ENCODE measurements around the gene CHCHD4.
"Not testable (repeated sequence)": the region's sequence is repeated elsewhere in the genome, so short reads cannot be mapped to it uniquely, and the experiment has no call there.

CHCHD4 gene

DNA sequence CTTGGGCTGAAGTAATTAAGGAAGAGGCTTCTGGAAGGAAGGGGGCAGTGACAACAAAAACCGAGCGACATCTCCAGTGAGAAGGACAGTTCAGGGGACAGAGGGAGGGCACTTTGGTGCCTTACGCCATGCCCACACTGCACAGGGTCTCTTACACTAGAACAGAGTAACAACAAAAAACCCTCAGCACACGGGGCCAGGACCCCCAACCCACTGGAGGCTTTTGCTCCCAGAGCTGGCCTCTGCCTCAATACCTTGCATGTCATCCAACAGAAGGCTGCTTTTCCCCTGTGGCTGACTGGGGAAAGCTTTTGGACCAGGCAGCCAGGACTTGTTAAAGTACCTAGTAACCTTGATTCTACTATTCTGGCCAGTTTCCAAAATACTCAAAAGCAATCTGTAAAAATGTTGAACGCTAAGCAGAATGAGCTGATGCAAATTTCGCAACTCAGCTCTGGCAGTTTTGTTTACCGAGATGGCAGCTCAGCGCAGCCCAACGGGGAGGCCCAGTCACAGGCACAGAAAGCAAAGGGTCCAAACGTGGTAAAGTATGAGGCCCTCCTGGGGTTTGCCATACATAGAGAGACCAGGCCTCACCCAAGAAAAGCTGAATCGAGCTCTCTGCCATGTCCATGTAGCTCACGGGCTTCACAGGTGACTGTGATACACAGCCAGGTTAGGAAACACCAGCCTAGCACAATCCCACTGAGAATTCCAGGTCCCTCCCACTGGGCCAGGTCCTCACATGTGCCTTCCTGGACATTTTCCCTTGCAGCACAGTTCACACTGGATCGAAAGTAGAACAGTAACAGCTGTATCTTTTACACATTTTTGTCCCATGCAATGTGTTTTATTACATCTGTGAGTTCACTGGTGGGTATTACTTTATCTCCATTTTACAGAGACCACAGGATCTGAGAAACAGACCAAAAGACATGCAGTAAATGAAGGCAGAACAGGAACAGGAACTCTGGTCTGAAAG lies 6.0 kb downstream of the CHCHD4 start:
- peak; percentile 61 for DNase-seq

DNA sequence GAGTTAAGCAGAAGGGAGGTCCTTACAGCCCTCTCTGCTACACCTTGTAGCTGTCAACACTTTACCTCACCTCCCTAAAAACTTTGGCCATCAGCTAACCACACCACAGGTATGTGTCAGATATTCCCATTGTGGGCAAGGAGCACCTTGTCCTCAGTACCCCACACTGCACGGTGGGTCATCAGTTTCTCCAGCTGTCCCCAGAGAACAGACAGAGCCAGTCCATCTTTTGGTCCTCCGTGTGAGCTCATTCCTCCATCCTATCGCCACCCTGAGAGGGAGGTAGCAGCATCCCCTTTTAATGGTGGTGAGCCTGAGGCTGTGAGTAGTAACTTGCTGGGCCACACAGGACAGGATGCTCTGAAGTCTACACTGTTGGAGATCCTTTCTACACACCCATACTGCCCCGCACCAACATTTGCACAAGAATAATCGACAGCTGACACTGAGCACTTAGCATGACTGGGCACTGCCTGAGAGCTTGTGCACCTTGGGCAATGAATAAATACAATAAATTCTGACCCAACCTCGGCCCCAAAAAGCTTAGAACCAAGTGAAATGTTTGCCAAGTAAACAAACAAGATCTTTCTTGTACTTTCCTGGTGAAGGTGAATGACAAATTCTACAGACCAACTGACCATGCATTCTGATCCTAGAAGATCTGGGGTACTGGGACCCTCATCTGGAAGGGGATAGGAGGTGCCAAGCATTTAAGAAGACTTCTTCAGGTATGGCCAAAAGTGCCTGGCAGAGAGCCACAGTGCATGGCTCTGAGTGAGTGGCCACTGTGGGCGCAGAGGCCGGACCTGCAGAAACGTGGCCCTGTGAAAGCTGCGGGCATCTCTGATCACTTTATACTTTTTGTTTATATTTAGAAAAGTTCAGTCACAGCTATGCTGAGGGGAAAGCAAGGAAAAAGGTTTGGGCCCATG lies 6.9 kb downstream of the CHCHD4 start:
- no peak for DNase-seq

GRCh38 chr3:14113965-14114635 lies 10.6 kb downstream of the CHCHD4 start:
- peak; percentile 3 for DNase-seq

GRCh38 chr3:14110699-14111098 lies 14.0 kb downstream of the CHCHD4 start:
- no peak for DNase-seq

DNA sequence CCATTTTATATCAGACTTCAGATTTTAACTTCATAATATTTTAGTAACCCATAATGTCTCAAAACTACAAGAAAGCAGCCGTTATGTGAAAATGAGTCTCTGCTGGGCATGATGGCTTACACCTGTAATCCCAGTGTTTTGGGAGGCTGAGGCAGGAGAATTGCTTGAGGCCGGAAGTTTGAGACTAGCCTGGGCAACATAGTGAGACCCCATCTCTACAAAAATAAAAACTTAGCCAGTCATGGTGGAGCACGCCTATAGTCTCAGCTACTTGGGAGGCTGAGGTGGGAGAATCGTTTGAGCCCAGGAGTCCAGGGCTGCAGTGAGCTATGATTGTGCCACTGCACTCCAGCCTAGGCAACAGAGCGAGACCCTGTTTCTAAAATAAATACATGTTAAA lies 14.8 kb downstream of the CHCHD4 start:
- not testable (repeated sequence) for DNase-seq

DNA sequence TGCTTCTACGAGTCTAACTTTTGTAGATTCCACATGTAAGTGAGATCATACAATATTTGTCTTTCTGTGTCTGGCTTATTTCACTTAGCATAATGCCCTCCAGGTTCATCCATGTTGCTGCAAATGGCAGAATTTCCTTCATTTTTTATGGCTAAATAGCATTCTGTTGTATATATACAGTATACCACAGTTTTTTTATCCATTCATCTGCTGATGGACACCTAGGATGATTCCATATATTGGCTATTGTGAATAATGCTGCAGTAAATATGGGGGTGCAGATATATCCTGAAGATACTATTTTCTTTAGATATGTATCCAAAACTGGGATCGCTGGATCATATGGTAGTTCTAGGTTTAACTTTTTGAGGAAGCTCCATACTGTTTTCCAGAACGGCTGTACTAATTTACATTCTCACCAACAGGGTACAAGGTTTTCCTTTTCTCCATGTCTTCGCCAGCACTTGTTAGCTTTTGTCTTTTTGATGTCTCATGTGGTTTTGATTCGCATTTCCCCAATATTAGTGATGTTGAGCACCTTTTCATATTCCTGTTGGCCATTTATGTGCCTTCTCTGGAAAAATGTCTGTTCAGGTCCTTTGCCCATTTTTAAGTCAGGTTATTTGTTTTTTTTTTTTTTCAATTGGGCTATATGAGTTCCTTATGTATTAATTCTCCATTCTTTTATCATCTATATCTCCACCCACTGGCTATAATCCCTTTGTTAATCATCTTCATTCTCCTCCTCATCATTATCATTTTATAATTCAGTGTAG lies 26.9 kb downstream of the CHCHD4 start:
- DNase-seq: no peak

DNA sequence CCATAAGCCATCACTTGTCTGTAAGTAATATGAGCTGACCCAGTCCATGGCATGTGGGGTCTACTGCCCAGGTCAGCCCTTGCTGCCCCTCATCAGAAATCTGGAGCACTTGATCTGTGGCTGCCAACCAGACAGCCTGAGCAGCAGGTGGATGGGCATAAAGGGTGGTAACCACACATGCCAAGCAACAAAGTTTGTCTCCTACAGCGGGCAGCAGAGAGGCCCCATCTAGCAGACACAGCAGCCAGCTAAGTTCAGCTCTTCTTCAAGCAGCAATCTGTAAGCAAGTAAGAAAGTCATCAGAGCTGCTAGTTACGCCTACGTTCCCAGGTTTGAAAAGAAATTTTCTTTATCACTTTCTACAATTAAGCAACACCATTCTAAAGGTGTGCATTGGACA lies 27.9 kb downstream of the CHCHD4 start:
- no peak for DNase-seq

- no peak for DNase-seq
These were observed 30.8 kb downstream of the CHCHD4 start for GRCh38 chr3:14093831-14094230.

DNA sequence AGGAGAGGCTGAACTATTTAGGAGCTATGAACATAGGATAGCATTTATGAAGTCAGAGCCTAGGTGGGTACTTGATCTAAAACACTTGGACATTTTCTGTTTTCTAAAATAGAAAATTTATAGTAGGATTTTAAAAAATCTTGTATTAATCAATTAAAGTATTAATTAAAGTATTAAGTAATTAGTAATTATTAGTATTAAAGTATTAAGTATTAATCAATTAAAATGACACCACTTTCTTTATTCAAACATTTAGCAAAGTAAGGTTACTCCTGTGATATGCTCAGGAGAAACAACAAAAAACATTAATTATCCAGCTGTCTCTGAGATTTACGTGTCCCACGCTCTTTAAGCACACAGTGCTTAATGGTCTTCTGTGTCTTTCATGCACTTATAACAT lies 32.2 kb downstream of the CHCHD4 start:
- DNase-seq: no peak

- DNase-seq: not testable (repeated sequence)
These were observed 32.7 kb downstream of the CHCHD4 start for GRCh38 chr3:14091959-14092358.

- DNase-seq: not testable (repeated sequence)
These were observed 37.2 kb downstream of the CHCHD4 start for GRCh38 chr3:14087461-14087860.

GRCh38 chr3:14082108-14082657 lies 42.5 kb downstream of the CHCHD4 start:
- no peak for DNase-seq

GRCh38 chr3:14077310-14077709 lies 47.4 kb downstream of the CHCHD4 start:
- no peak for DNase-seq

DNA sequence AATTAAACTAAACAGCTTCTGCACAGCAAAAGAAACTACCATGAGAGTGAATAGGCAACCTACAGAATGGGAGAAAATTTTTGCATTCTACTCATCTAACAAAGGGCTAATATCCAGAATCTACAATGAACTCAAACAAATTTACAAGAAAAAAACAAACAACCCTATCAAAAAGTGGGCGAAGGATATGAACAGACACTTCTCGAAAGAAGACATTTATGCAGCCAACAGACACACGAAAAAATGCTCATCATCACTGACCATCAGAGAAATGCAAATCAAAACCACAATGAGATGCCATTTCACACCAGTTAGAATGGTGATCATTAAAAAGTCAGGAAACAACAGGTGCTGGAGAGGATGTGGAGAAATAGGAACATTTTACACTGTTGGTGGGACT lies 49.4 kb downstream of the CHCHD4 start:
- not testable (repeated sequence) for DNase-seq

GRCh38 chr3:14064910-14065309 lies 59.8 kb downstream of the CHCHD4 start:
- DNase-seq: no peak

DNA sequence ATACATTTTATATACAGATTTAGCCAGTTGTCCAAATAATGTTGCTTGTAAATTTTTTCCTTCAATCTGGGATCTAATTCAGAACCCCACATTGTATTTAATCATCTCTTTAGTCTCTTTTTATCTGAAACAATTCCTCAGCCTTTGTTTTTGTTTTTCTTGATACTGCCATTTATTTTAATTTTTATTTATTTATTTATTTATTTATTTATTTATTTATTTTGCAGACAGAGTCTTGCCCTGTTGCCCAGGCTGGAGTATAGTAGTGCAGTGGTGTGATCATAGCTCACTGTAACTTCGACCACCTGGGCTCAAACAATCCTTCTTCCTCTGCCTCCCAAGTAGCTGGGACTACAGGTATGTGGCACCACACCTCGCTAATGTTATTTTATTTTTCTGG lies 61.5 kb downstream of the CHCHD4 start:
- no peak for DNase-seq

All from OCI-M1 (cell line).